HG02642 (cell line): ENCODE measurements around the gene FZD10.

ENCODE experiments used
- ATAC-seq: cut with Tn5 transposase; IDR thresholded peaks from one replicate; pipeline ENCODE4 v1.9.1; 2021; ENCODE audit warnings: mild to moderate bottlenecking; ENCODE audit not compliant: unreplicated experiment, poor library complexity

The FZD10 gene

DNA sequence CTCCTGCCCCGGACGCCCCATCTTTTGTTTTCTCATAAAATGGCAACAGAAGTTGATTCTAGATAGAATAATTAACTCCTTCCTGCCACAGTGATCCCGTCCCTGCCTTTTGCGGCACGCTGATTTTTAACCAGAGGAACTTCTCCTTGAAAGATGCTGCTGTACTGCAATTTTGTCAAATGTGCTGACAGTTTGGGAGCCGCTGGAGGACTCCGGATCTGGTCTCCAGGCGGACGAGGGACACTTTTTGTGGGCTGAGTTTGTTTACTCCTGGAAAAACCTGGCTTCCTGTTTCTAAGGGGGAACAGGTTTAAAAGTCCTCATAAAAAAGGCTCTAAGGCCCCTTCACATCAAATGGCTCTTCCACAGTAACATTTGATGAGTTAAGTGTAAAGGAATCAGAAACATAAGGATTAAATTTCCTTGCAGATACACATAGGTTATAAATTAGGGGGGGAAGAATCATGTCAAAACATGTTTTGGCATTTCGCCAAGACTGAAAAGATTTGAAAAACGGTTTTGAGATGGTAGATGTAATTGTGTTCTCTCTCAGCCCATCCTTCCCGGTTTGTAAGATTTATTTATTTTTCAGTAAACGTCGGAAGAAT lies 15.5 kb downstream of the FZD10 start:
- ATAC-seq: no peak

GRCh38 chr12:130178282-130178681 lies 16.0 kb downstream of the FZD10 start:
- ATAC-seq: no peak

GRCh38 chr12:130179191-130179590 lies 16.9 kb downstream of the FZD10 start:
- no peak for ATAC-seq

DNA sequence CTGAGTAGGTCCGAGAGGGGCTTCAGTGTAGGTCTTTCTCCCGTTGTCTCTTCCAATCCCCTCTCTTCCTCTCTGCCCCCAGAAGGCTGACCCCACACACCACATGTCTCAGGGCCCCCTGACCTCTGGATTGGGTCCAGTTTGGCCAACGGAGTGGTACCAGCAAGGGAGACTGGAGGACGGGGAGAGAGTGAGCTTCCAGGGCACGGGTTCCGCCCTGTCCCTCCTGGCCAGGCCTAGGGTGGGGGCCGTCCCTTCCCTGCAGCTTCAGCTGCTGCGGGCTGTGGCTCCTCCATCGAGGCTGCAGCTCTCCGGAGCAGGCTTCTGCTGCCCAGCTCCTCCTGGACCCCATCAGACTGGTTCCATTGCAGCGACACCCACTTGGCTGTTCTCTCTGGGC lies 17.4 kb downstream of the FZD10 start:
- ATAC-seq: no peak

- no peak for ATAC-seq
Observed at GRCh38 chr12:130181211-130181610, 18.9 kb downstream of the FZD10 start.

GRCh38 chr12:130183585-130184370 lies 21.5 kb downstream of the FZD10 start:
- no peak for ATAC-seq

GRCh38 chr12:130184404-130185090 lies 22.3 kb downstream of the FZD10 start:
- no peak for ATAC-seq

- ATAC-seq: no peak
Observed at GRCh38 chr12:130185455-130186391, 23.5 kb downstream of the FZD10 start.

DNA sequence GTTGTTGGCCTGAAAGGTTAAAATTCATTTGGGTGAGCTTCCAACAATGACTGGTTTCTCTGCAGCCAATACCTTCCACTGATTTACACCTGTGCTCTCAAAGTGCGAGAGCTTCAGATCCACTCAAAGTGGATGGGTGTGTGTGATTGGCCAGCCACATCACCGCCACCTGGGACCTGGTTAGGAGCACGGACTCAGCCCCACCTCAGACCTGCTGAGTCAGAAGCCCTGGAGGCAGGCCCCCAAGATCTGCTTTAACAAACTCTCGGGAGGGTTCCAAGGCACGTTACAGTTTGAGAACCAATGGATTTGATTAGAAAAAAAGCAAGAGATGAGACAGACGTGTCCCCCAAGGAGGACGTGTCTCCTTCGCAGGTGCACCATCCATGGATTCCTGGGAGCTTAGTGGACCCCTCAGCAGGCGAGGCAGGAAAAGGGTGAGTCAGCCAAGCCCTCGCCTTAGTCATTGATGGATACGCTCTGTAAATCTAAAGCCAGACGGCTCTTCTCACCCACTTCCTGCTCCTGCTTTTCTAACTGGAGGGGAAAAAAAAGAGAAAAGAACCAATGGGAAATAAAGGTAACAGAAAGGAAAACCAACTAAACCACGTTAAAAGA lies 24.5 kb downstream of the FZD10 start:
- no peak for ATAC-seq

DNA sequence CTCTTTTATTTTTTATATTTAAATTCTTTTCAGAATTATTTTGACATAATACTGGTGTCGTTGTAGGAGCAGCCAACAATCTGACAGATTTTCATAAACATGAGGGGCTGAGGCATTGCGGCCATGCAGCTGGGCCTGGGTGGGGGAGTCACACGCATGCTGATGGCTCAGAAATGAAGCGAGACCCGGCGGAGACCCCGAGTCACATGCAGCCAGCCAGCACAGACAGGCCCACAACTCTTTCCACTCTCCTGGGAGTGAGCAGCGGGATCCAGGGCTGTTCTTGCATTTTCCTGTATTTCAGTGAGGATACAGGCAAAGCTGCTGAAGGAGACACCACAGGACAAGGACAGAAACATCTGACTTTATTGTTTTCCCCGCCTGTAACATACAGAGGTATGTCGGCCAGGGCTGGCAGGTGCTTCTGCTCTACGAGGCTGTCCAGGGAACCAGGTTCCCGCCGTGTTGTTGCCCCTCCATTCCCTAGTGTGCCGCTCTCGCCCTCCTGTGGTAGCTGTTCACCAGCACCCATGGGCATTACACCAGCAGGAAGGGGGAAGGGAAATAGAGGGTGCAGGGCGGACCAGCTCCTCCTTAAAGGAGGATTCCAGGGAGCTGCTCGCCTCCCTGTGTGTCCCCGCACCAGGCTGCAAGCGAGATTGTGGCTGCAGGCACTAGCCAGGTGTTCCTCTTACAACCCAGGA lies 30.5 kb downstream of the FZD10 start:
- no peak for ATAC-seq

GRCh38 chr12:130194154-130194553 lies 31.9 kb downstream of the FZD10 start:
- ATAC-seq: no peak

GRCh38 chr12:130195369-130195768 lies 33.1 kb downstream of the FZD10 start:
- ATAC-seq: no peak

DNA sequence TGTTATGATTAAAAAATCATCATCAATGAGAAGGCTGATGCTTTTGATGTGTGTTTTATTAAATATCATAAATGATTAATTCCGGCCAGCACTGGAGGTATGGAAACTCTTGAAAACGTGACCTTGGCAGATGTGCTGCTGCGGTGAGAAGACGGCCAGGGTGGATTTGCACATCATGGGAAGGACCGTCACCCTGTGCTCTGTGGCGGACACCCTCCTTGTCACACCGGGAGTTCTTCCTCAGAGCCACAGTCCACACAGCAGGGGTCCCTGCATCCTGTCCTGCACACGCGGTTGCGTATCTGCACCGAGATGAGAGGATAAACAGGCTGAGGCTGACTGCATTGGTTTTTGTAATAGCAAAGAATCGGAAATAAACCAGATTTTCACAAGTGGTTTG lies 33.5 kb downstream of the FZD10 start:
- no peak for ATAC-seq

DNA sequence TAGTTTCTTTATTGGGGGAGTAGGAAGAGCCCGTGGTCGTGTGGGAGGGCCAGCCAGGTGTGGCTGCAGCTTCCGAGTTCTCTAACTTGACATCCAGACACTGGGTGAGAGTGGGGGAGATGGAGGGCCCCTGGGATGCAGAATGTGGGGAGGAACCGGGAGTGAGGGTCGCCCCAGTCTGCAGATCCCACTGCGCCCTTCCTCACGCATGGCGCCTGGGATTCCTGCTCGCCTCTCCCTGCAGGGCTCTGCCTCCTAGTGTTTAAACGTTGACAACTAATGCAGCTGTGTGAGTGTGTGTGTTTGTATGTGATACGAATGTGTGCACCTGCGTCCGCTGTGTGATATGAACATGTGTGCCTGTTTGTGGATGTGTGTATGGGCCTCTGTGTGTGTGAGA lies 34.6 kb downstream of the FZD10 start:
- no peak for ATAC-seq

GRCh38 chr12:130198026-130198662 lies 35.9 kb downstream of the FZD10 start:
- no peak for ATAC-seq

DNA sequence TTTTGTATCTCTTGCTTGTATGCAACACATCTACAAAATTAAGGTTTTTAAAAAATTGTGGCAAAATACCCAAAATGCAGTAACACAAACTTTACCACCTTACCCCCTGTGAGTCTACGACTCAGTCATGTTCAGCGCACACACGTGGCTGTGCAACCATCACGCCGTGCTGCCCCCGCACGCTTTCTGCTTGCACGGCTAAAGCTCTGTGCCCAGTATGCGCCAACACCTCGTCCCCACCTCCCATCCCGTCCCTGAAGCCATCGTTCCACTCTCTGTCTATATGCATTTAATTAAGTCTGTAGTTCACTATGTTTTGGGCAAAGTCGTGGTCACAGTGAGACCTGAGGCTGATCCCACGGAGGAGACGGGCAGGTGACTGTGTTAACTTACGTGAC lies 36.4 kb downstream of the FZD10 start:
- ATAC-seq: no peak

GRCh38 chr12:130199581-130200390 lies 37.5 kb downstream of the FZD10 start:
- ATAC-seq: no peak

GRCh38 chr12:130200445-130200844 lies 38.2 kb downstream of the FZD10 start:
- ATAC-seq: no peak
